GM23248 (cell line): ENCODE measurements around the gene PTCSC3. TPM values are rescaled to one million over a fixed set of nuclear protein-coding genes. Genes with fewer than 3 reads are reported as not detected.

Experiments
- DNase-seq: peaks from one replicate; pipeline ENCODE4 v3.0.0-alpha.2; 2015
- H2AFZ ChIP-seq: fragments of 200-600 bp; sonication (generic); 2 replicates; pipeline ENCODE4 v1.6.1; 2016; ENCODE audit warnings: antibody characterized with exemption
- H3F3A ChIP-seq: fragments of 200-600 bp; sonication (generic); 2 replicates; pipeline ENCODE4 v1.6.1; 2016; ENCODE audit warnings: mild to moderate bottlenecking, antibody characterized with exemption, mixed run types; ENCODE audit not compliant: insufficient read depth
- H3K27ac ChIP-seq: fragments of 200-600 bp; sonication (generic); 2 replicates; pipeline ENCODE4 v1.5.1; 2016; ENCODE audit warnings: mild to moderate bottlenecking
- H3K27me3 ChIP-seq: fragments of 200-600 bp; sonication (generic); replicated peaks from 2 replicates; pipeline ENCODE4 v1.6.1; 2016; ENCODE audit warnings: mild to moderate bottlenecking; ENCODE audit not compliant: insufficient read depth
- H3K36me3 ChIP-seq: fragments of 200-600 bp; sonication (generic); 2 replicates; pipeline ENCODE4 v1.6.1; 2016; ENCODE audit warnings: low read depth, mild to moderate bottlenecking
- H3K4me1 ChIP-seq: fragments of 200-600 bp; sonication (generic); 2 replicates; pipeline ENCODE4 v1.6.1; 2016; ENCODE audit warnings: mild to moderate bottlenecking; ENCODE audit not compliant: insufficient read depth
- H3K4me2 ChIP-seq: fragments of 200-600 bp; sonication (generic); one replicate; pipeline ENCODE4 v1.6.1; 2016; ENCODE audit warnings: mild to moderate bottlenecking; ENCODE audit not compliant: unreplicated experiment
- H3K4me3 ChIP-seq: fragments of 200-600 bp; sonication (generic); 2 replicates; pipeline ENCODE4 v1.5.1; 2016; ENCODE audit warnings: mild to moderate bottlenecking
- H3K79me2 ChIP-seq: fragments of 200-600 bp; sonication (generic); 2 replicates; pipeline ENCODE4 v1.6.1; 2016; ENCODE audit warnings: mild to moderate bottlenecking; ENCODE audit not compliant: insufficient read depth
- H3K9ac ChIP-seq: fragments of 200-600 bp; sonication (generic); 2 replicates; pipeline ENCODE4 v1.6.1; 2016; ENCODE audit warnings: mild to moderate bottlenecking
- H3K9me2 ChIP-seq: fragments of 200-600 bp; sonication (generic); 2 replicates; pipeline ENCODE4 v1.6.1; 2016; ENCODE audit warnings: mixed run types, mild to moderate bottlenecking, moderate library complexity; ENCODE audit not compliant: insufficient read depth
- H3K9me3 ChIP-seq: fragments of 200-600 bp; sonication (generic); one replicate; pipeline ENCODE4 v1.6.1; 2017; ENCODE audit warnings: low read depth
- H4K20me1 ChIP-seq: fragments of 200-600 bp; sonication (generic); 2 replicates; pipeline ENCODE4 v1.6.0; 2016; ENCODE audit not compliant: insufficient read depth
- EZH2 ChIP-seq: fragments of 200-600 bp; sonication (generic); IDR thresholded peaks from 2 replicates; pipeline ENCODE4 v1.6.1; 2018; ENCODE audit warnings: antibody characterized with exemption, mild to moderate bottlenecking; ENCODE audit not compliant: insufficient read depth, poor library complexity, severe bottlenecking
- EZH2phosphoT487 ChIP-seq: fragments of 200-600 bp; sonication (generic); IDR thresholded peaks from 2 replicates; pipeline ENCODE4 v1.6.1; 2018; ENCODE audit warnings: antibody characterized with exemption, moderate library complexity, mild to moderate bottlenecking, low read depth; ENCODE audit not compliant: insufficient read depth
- WGBS, 2 experiments: methylation state at CpG; one replicate each; pipeline ENCODE4 v1.1.6; 2015 to 2017; ENCODE audit warnings: low lambda C conversion rate in 2 of 2, low coverage in 1 of 2; ENCODE audit errors: missing lambda C conversion rate in 2 of 2; 5-methylcytosine and 5-hydroxymethylcytosine counted together
- in situ Hi-C: fragments of 300-500 bp; cut with MboI; formaldehyde crosslinking; loops from 2 replicates; pipeline ENCODE4 v1.15.0; 2020
- polyA plus RNA-seq: library from polyadenylated mRNA; unstranded; fragments of >200 nt; fragmentation: Nextera tagmentation; extraction: Ambion mirVana; gene quantifications from 2 replicates; pipeline ENCODE4 v1.2.1, GENCODE V29; 2016
- total RNA-seq: library from RNA; depleted of rRNA; stranded (reverse); fragments of >200 nt; shearing (Covaris generic); gene quantifications from 2 replicates; pipeline ENCODE4 v1.2.3, GENCODE V29; 2014

PTCSC3 gene
- total and polyA plus RNA-seq, 2 experiments from 2014 or later: not detected

DNA sequence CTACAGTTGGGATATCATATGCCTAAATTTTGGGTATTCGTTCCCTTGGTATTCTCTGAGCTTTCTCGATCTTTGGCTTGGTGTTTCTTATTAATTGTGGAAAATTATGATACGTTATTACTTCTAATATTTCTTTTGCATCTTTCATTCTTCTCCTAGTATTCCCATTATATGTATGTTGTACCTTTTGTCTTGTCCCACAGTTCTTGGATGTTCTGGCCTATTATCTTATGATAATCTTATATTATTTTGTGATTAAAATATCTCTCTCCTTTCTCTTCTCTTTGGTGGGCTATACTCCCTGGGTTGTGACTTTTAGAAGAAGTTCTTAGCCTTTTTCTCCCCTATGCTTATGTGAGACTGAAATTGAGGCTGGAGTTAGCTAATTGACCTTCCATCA lies 25.2 kb downstream of the PTCSC3 start:
- Histone ChIP-seq H3K4me3 (no peak overlapping the region), H3F3A (no peaks in the 10 kb centered on the region), H3K79me2 (no peaks in the 10 kb centered on the region), H3K4me2 (no peak overlapping the region), H3K9me2 (no peaks in the 10 kb centered on the region), H3K9ac (no peak overlapping the region), H3K9me3 (no peaks in the 10 kb centered on the region), H3K4me1 (no peaks in the 10 kb centered on the region), H4K20me1 (no peaks in the 10 kb centered on the region), H2AFZ (no peak overlapping the region), H3K27me3 (no peaks in the 10 kb centered on the region), H3K27ac (no peak overlapping the region), H3K36me3 (no peaks in the 10 kb centered on the region)
- no peak for DNase-seq
- no peak for TF ChIP-seq EZH2
- no peak for TF ChIP-seq EZH2phosphoT487
- in situ Hi-C loops: no loop called here
- WGBS, 2 experiments: 27 to 28% methylated on average over 3 of the region's 3 CpGs

DNA sequence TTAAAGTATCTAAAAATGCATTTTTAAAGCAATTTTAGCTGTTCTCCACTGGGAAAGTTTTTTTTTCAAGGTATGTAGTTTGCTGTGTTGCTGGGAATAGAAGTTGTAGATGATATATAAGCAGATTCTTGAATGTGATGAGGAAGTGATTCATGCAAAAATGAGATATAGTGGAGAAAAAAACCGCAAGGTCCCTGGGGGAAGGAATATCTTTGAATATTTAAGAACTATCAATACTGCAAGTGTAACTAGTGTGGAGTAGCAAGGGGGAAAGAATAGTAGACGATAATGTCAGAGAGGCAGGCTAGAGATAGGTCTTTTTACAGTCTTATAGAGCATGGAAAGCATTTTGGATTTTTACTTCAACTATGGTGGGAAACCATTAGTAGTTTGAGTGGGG lies 42.5 kb downstream of the PTCSC3 start:
- WGBS, 2 experiments: 29 to 43% methylated on average over 2 of the region's 2 CpGs
- no peak overlapping the region for H3K4me3 ChIP-seq

DNA sequence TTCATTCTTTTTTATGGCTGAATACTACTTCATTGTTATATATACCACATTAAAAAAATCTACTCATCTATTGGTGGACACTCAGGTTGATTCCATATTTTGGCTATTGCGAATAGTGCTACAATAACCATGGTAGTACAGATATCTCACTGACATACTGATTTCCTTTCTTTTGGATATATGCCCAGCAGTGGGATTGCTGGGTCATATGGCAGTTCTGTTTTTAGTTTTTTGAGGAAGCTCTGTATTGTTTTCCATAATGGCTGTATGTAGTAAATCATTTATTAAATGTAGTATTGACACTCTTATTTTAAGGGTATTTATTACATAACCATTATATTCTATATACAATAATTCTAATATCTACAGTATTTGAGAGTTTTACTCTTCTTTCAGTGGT lies 43.7 kb downstream of the PTCSC3 start:
- no peak overlapping the region for H3K9ac ChIP-seq
- H2AFZ ChIP-seq: no peak overlapping the region
- H3K4me2 ChIP-seq: no peak overlapping the region
- no peaks in the 10 kb centered on the region for H4K20me1 ChIP-seq
- DNase-seq: no peak
- no peak overlapping the region for H3K27ac ChIP-seq
- TF ChIP-seq EZH2 (no peak), EZH2phosphoT487 (no peak)
- no peaks in the 10 kb centered on the region for H3K4me1 ChIP-seq
- H3K36me3 ChIP-seq: no peaks in the 10 kb centered on the region
- 0 to 6% methylated on average over 1 of the region's 1 CpG for WGBS, 2 experiments
- H3K9me3 ChIP-seq: no peaks in the 10 kb centered on the region
- no peak overlapping the region for H3K4me3 ChIP-seq
- H3K79me2 ChIP-seq: no peaks in the 10 kb centered on the region
- no peaks in the 10 kb centered on the region for H3K9me2 ChIP-seq
- in situ Hi-C loops: no loop called here
- H3F3A ChIP-seq: no peaks in the 10 kb centered on the region
- no peaks in the 10 kb centered on the region; the same call in 1 of the 2 replicates for H3K27me3 ChIP-seq

More for the DNA sequence above, 42.5 kb downstream of the PTCSC3 start:
- Histone ChIP-seq H4K20me1 (no peaks in the 10 kb centered on the region), H3K9ac (no peak overlapping the region), H3K36me3 (no peaks in the 10 kb centered on the region), H3K27me3 (no peaks in the 10 kb centered on the region), H3K4me2 (no peak overlapping the region), H3K9me3 (no peaks in the 10 kb centered on the region), H3K9me2 (no peaks in the 10 kb centered on the region), H3K4me1 (no peaks in the 10 kb centered on the region), H2AFZ (no peak overlapping the region), H3K27ac (no peak overlapping the region), H3K79me2 (no peaks in the 10 kb centered on the region), H3F3A (no peaks in the 10 kb centered on the region)
- TF ChIP-seq EZH2 (no peak), EZH2phosphoT487 (no peak)
- in situ Hi-C loops: no loop called here
- no peak for DNase-seq

DNA sequence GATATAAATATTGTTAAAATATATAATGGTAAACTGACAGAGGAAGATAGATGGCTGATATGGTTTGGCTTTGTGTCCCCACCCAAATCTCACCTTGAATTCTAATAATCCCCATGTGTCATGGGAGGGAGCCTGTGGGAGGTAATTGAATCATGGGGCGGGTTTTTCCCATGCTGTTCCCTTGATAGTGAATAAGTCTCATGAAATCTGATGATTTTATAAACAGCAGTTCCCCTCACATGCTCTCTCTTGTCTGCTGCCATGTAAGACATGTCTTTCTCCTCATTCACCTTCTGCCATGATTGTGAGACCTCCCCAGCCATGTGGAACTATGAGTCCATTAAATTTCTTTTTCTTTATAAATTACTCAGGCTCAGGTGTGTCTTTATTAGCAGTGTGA lies 46.3 kb downstream of the PTCSC3 start:
- Histone ChIP-seq H3K79me2 (no peaks in the 10 kb centered on the region), H3K4me2 (no peak overlapping the region), H3K36me3 (no peaks in the 10 kb centered on the region), H3F3A (no peaks in the 10 kb centered on the region), H3K27me3 (no peaks in the 10 kb centered on the region; the same call in 1 of the 2 replicates), H3K9me2 (no peaks in the 10 kb centered on the region), H3K27ac (no peak overlapping the region), H4K20me1 (no peaks in the 10 kb centered on the region), H3K4me1 (no peaks in the 10 kb centered on the region), H3K4me3 (no peak overlapping the region), H3K9me3 (no peaks in the 10 kb centered on the region), H2AFZ (no peak overlapping the region), H3K9ac (no peak overlapping the region)
- no peak for DNase-seq
- WGBS, 2 experiments: 15 to 43% methylated on average over 1 of the region's 1 CpG
- in situ Hi-C loops: no loop called here
- no peak for TF ChIP-seq EZH2
- TF ChIP-seq EZH2phosphoT487: no peak

DNA sequence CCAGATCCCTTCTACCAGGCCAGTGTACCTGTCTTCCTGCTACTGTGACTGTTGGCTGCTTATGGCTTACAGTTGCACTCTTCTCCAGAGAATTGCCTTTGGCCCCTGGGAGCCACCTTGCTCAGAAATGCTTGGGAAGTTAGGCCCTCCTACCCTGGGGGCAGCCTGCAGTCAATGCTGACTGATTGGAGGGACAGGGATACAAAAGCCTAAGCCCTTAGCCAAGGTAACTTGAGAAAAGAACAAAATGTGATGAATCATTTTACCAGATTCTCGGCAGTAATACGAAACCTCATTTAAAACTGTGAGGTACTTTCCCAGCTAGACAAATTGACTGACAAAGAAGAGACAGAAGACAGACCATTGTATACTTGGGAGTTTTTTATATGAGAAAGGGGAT lies 47.3 kb downstream of the PTCSC3 start:
- H2AFZ ChIP-seq: no peak overlapping the region
- no peaks in the 10 kb centered on the region for H3K4me1 ChIP-seq
- H3K9ac ChIP-seq: no peak overlapping the region
- H3K9me3 ChIP-seq: no peaks in the 10 kb centered on the region
- no peaks in the 10 kb centered on the region; the same call in 1 of the 2 replicates for H3K27me3 ChIP-seq
- WGBS, 2 experiments: 33 to 43% methylated on average over 2 of the region's 2 CpGs
- TF ChIP-seq EZH2: no peak
- TF ChIP-seq EZH2phosphoT487: no peak
- H3K27ac ChIP-seq: no peak overlapping the region
- no peaks in the 10 kb centered on the region for H3K36me3 ChIP-seq
- in situ Hi-C loops: no loop called here
- H3K4me2 ChIP-seq: no peak overlapping the region
- H3K79me2 ChIP-seq: no peaks in the 10 kb centered on the region
- H3K4me3 ChIP-seq: no peak overlapping the region
- H4K20me1 ChIP-seq: no peaks in the 10 kb centered on the region
- no peaks in the 10 kb centered on the region for H3K9me2 ChIP-seq
- no peak for DNase-seq
- no peaks in the 10 kb centered on the region for H3F3A ChIP-seq
